HG03521 (cell line): Measurements from ENCODE around the gene ZNF619.
A peak's percentile ranks its signal among the peaks of the same experiment; 100 is the strongest.

Source experiments
- ATAC-seq: cut with Tn5 transposase; IDR thresholded peaks from one replicate; pipeline ENCODE4 v1.9.1; 2021; ENCODE audit warnings: mild to moderate bottlenecking, moderate library complexity; ENCODE audit not compliant: unreplicated experiment

The ZNF619 gene

DNA sequence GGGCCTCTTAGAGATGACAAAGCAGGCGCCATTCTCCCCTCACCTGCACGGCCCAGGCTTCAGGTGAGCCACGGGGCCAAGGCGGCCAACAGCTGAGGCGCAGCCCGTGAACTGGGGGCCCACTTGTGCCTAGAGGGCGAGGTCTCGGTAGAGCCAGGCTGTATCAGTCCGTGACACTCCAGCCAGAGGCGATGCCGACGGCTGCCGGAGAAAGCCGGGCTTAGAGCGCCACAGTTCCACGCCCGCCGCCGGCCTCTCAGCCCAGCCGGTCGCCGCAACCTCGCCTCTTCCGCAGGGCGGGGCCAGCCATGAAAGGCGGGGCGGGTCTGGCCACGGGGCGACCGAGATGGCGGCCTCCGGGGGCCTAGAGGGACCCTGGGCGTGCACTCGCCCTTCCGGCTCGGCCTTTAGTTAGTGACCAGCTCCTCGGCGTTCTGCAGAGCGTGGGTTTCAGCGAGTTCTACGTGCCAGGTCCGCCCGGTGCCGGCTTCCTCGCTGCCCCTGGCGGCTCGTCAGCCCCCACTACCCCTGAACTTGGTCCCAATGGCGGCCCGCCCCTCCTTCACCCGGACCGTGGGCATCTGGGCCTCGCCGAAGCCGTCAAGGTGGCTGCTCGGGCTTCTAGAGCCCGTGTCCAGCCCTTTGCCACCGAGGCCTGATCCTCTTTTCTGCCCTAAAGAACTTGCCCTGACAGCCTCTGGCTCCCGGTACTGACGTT is 47.8 kb downstream of the ZNF619 start, which contains the start of gene ZNF621:
TSS of gene ZNF621 (plus strand) at position 393 of the 718 bp plus-strand sequence. CDS start 881 bp downstream, outside the sequence.
- peak; percentile 99 for ATAC-seq

GRCh38 chr3:40528426-40528825 is 51.5 kb downstream of the ZNF619 start:
- no peak for ATAC-seq

GRCh38 chr3:40532252-40532651 is 55.3 kb downstream of the ZNF619 start:
- no peak for ATAC-seq

DNA sequence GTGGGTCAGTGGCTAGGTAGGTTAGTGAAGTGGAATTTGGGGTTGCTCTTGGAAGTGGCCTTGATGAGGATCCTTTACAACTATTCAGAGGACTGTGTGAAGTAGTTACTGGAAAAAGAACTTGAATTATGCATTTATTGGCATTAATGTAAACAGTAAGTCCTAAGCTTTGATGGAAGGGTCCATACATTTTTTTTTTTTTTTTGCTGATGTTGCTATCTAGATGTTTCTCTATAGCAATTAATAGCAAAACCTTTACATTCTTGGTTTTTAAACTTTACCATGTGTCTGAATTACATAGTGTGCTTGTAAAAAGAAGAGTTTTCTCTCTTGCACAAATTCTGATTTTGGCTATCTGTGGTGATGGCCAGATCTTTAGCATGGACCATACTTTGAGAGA is 57.4 kb downstream of the ZNF619 start:
- ATAC-seq: no peak
